Hematopoietic multipotent progenitor cell treated with erythropoietin and hydrocortisone succinate and interleukin-3 and kit ligand, for 8 days (in vitro differentiated cells): ENCODE results near the gene PRR35.

Source experiments
- DNase-seq: peaks from one replicate; pipeline ENCODE4 v3.0.0-alpha.2; 2015

Gene PRR35

GRCh38 chr16:582614-583331 is 22.6 kb downstream of the PRR35 start:
- peak; percentile 30 for DNase-seq

GRCh38 chr16:583470-583814 is 23.2 kb downstream of the PRR35 start:
- DNase-seq: no peak

GRCh38 chr16:583815-584591 is 23.8 kb downstream of the PRR35 start:
- DNase-seq: no peak

GRCh38 chr16:585351-585750 is 25.2 kb downstream of the PRR35 start:
- peak; percentile 28 for DNase-seq

GRCh38 chr16:586047-586644 is 26.0 kb downstream of the PRR35 start:
- DNase-seq: peak; percentile 17

GRCh38 chr16:586645-587590 is 26.7 kb downstream of the PRR35 start:
- peak; percentile 48 for DNase-seq

GRCh38 chr16:588639-588888 is 28.4 kb downstream of the PRR35 start:
- DNase-seq: peak; percentile 69

GRCh38 chr16:588889-589657 is 28.9 kb downstream of the PRR35 start:
- DNase-seq: peak; percentile 95

GRCh38 chr16:589658-590187 is 29.5 kb downstream of the PRR35 start, which contains the start of gene RAB40C:
Gene RAB40C (plus strand): TSS chr16:590066. CDS start chr16:590292, 226 bp downstream.
- peak; percentile 97 for DNase-seq

- DNase-seq: no peak
These were observed 30.1 kb downstream of the PRR35 start for GRCh38 chr16:590188-590814.

GRCh38 chr16:590815-591200 is 30.6 kb downstream of the PRR35 start:
- no peak for DNase-seq

GRCh38 chr16:591231-591630 is 31.0 kb downstream of the PRR35 start:
- no peak for DNase-seq

GRCh38 chr16:591892-592517 is 31.8 kb downstream of the PRR35 start:
- DNase-seq: no peak

GRCh38 chr16:592518-593306 is 32.5 kb downstream of the PRR35 start:
- DNase-seq: peak; percentile 25

GRCh38 chr16:593406-593805 is 33.2 kb downstream of the PRR35 start:
- DNase-seq: no peak

GRCh38 chr16:593807-594206 is 33.6 kb downstream of the PRR35 start:
- no peak for DNase-seq

- no peak for DNase-seq
These were observed 34.9 kb downstream of the PRR35 start for GRCh38 chr16:595094-595528.

- no peak for DNase-seq
These were observed 35.9 kb downstream of the PRR35 start for GRCh38 chr16:595942-596735.

GRCh38 chr16:596736-597060 is 36.5 kb downstream of the PRR35 start:
- DNase-seq: no peak
